Mesenchymal stem cell (in vitro differentiated cells and primary cell): ENCODE data around the gene CACNA1C.

Experiments
- DNase-seq: peaks from one replicate; pipeline ENCODE4 v3.0.0-alpha.2; 2013
- H2AFZ ChIP-seq: one replicate; pipeline ENCODE4 v1.6.1; 2013; ENCODE audit warnings: low read depth, mild to moderate bottlenecking, control low read depth, inconsistent platforms, low read length, moderate library complexity
- H2AK5ac ChIP-seq: 2 replicates; pipeline ENCODE4 v1.6.1; 2013; ENCODE audit warnings: low read length, moderate library complexity, mild to moderate bottlenecking, inconsistent platforms; ENCODE audit not compliant: severe bottlenecking
- H2BK120ac ChIP-seq: one replicate; pipeline ENCODE4 v1.6.1; 2013; ENCODE audit warnings: low read depth, mild to moderate bottlenecking, inconsistent platforms, low read length, moderate library complexity
- H2BK12ac ChIP-seq, 2 experiments: one replicate each; pipeline ENCODE4 v1.6.1; 2013; ENCODE audit warnings: inconsistent platforms in 2 of 2, low read length in 2 of 2, mild to moderate bottlenecking in 2 of 2, moderate library complexity in 2 of 2, control low read depth in 1 of 2
- H2BK15ac ChIP-seq: one replicate; pipeline ENCODE4 v1.6.1; 2013; ENCODE audit warnings: mild to moderate bottlenecking, low read depth, inconsistent platforms; ENCODE audit not compliant: poor library complexity, severe bottlenecking
- H2BK5ac ChIP-seq: 2 replicates; pipeline ENCODE4 v1.6.1; 2013; ENCODE audit warnings: low read depth, mild to moderate bottlenecking, low read length, control low read depth, inconsistent platforms; ENCODE audit not compliant: poor library complexity, severe bottlenecking
- H3K14ac ChIP-seq, 2 experiments: one replicate each; pipeline ENCODE4 v1.6.1; 2013; ENCODE audit warnings: inconsistent platforms in 2 of 2, low read length in 2 of 2, control low read depth in 1 of 2, mild to moderate bottlenecking in 1 of 2, moderate library complexity in 1 of 2
- H3K18ac ChIP-seq, 2 experiments: one replicate each; pipeline ENCODE4 v1.6.1; 2013; ENCODE audit warnings: inconsistent platforms in 2 of 2, low read length in 2 of 2, control low read depth in 1 of 2, low read depth in 1 of 2, mild to moderate bottlenecking in 1 of 2
- H3K23ac ChIP-seq, 2 experiments: one replicate each; pipeline ENCODE4 v1.6.1; 2013; ENCODE audit warnings: inconsistent platforms in 2 of 2, low read length in 2 of 2, mild to moderate bottlenecking in 2 of 2, moderate library complexity in 2 of 2, control low read depth in 1 of 2
- H3K27ac ChIP-seq: 2 replicates; pipeline ENCODE4 v1.5.1; 2013; ENCODE audit warnings: mild to moderate bottlenecking, moderate library complexity, low read length, control low read depth, inconsistent platforms; ENCODE audit not compliant: poor library complexity, severe bottlenecking
- H3K27me3 ChIP-seq, 2 experiments: 2 replicates each; pipeline versions ENCODE4 v1.6.1 to v1.7.0; 2013; ENCODE audit warnings: low read length in 2 of 2, mild to moderate bottlenecking in 2 of 2, moderate library complexity in 2 of 2, control low read depth in 1 of 2, inconsistent platforms in 1 of 2; ENCODE audit not compliant: control insufficient read depth in 1 of 2, insufficient read depth in 1 of 2
- H3K36me3 ChIP-seq, 2 experiments: 2 replicates each; pipeline versions ENCODE4 v1.6.1 to v1.7.0; 2013; ENCODE audit warnings: low read length in 2 of 2, control low read depth in 1 of 2, inconsistent platforms in 1 of 2, low read depth in 1 of 2, mild to moderate bottlenecking in 1 of 2; ENCODE audit not compliant: insufficient read depth in 2 of 2, control insufficient read depth in 1 of 2
- H3K4ac ChIP-seq, 2 experiments: one replicate each; pipeline ENCODE4 v1.6.1; 2013; ENCODE audit warnings: inconsistent platforms in 2 of 2, low read length in 2 of 2, mild to moderate bottlenecking in 2 of 2, moderate library complexity in 2 of 2, control low read depth in 1 of 2, low read depth in 1 of 2
- H3K4me1 ChIP-seq: 2 replicates; pipeline ENCODE4 v1.6.1; 2013; ENCODE audit warnings: low read depth, low read length, control low read depth; ENCODE audit not compliant: control insufficient read depth, insufficient read depth
- H3K4me2 ChIP-seq: 2 replicates; pipeline ENCODE4 v1.6.1; 2013; ENCODE audit warnings: low read length, mild to moderate bottlenecking, inconsistent platforms; ENCODE audit not compliant: poor library complexity, severe bottlenecking
- H3K4me3 ChIP-seq, 2 experiments: 2 replicates each; pipeline versions ENCODE4 v1.5.1 to v1.7.0; 2013; ENCODE audit warnings: low read length in 2 of 2, mild to moderate bottlenecking in 2 of 2, control low read depth in 1 of 2, low read depth in 1 of 2; ENCODE audit not compliant: insufficient read depth in 1 of 2
- H3K79me1 ChIP-seq: replicated peaks from 2 replicates; pipeline ENCODE4 v1.6.1; 2013; ENCODE audit warnings: mild to moderate bottlenecking, control low read depth, low read length, inconsistent platforms; ENCODE audit not compliant: poor library complexity, severe bottlenecking
- H3K9ac ChIP-seq: 2 replicates; pipeline ENCODE4 v1.7.0; 2013; ENCODE audit warnings: mild to moderate bottlenecking, low read length, moderate library complexity
- H3K9me3 ChIP-seq: 2 replicates; pipeline ENCODE4 v1.7.0; 2013; ENCODE audit warnings: mild to moderate bottlenecking, low read length; ENCODE audit not compliant: control insufficient read depth
- H4K8ac ChIP-seq: one replicate; pipeline ENCODE4 v1.6.1; 2013; ENCODE audit warnings: inconsistent platforms, mild to moderate bottlenecking, low read length, moderate library complexity
- H4K91ac ChIP-seq: one replicate; pipeline ENCODE4 v1.6.1; 2013; ENCODE audit warnings: mild to moderate bottlenecking, low read length, inconsistent platforms
- WGBS: methylation state at CpG from one replicate; pipeline ENCODE4 v1.1.7; 2013; ENCODE audit warnings: mixed read lengths; 5-methylcytosine and 5-hydroxymethylcytosine counted together

The CACNA1C gene

GRCh38 chr12:2046957-2047356, 5.8 kb upstream of the CACNA1C start:
- no peak overlapping the region for H3K18ac ChIP-seq
- 92% methylated on average over 4 of the region's 4 CpGs for WGBS
- no peaks in the 10 kb centered on the region for H3K79me1 ChIP-seq
- no peak overlapping the region for H2BK120ac ChIP-seq
- H3K36me3 ChIP-seq = no peaks in the 10 kb centered on the region
- no peak overlapping the region for H2BK12ac ChIP-seq
- no peak overlapping the region for H3K23ac ChIP-seq
- no peak overlapping the region for H2AFZ ChIP-seq
- peaks cover 8 to 71% of the 10 kb centered on the region in 2 experiments for H3K27me3 ChIP-seq
- H2BK5ac ChIP-seq = no peak overlapping the region
- no peak overlapping the region for H3K4ac ChIP-seq
- H3K9ac ChIP-seq = no peak overlapping the region
- H3K27ac ChIP-seq = no peak overlapping the region
- no peak overlapping the region for H2BK15ac ChIP-seq
- H3K9me3 ChIP-seq = no peaks in the 10 kb centered on the region
- H3K4me1 ChIP-seq = no peaks in the 10 kb centered on the region
- H4K8ac ChIP-seq = no peak overlapping the region
- no peak overlapping the region for H4K91ac ChIP-seq
- no peak for DNase-seq
- no peak overlapping the region for H3K4me3 ChIP-seq
- no peak overlapping the region for H3K14ac ChIP-seq
- no peak overlapping the region for H3K4me2 ChIP-seq
- no peak overlapping the region for H2AK5ac ChIP-seq

GRCh38 chr12:2047752-2048151, 5.0 kb upstream of the CACNA1C start:
- no peaks in the 10 kb centered on the region for H3K79me1 ChIP-seq
- no peak overlapping the region for H2BK15ac ChIP-seq
- H3K4me3 ChIP-seq = no peak overlapping the region
- H3K18ac ChIP-seq = no peak overlapping the region
- H3K9ac ChIP-seq = no peak overlapping the region
- H3K14ac ChIP-seq = no peak overlapping the region
- H4K91ac ChIP-seq = no peak overlapping the region
- 86% methylated on average over 6 of the region's 7 CpGs for whole genome bisulfite sequencing
- H3K36me3 ChIP-seq = no peaks in the 10 kb centered on the region
- no peak overlapping the region for H2BK5ac ChIP-seq
- no peak overlapping the region for H3K27ac ChIP-seq
- DNase-seq = no peak
- H3K9me3 ChIP-seq = no peaks in the 10 kb centered on the region
- H3K23ac ChIP-seq = no peak overlapping the region
- no peak overlapping the region for H2BK12ac ChIP-seq
- no peak overlapping the region for H2BK120ac ChIP-seq
- H3K4me2 ChIP-seq = no peak overlapping the region
- H2AK5ac ChIP-seq = no peak overlapping the region
- peaks cover 8 to 71% of the 10 kb centered on the region in 2 experiments for H3K27me3 ChIP-seq
- H3K4ac ChIP-seq = no peak overlapping the region
- peaks cover 3% of the 10 kb centered on the region for H3K4me1 ChIP-seq
- no peak overlapping the region for H4K8ac ChIP-seq
- no peak overlapping the region for H2AFZ ChIP-seq

- 71% methylated on average over 6 of the region's 8 CpGs for WGBS
- Histone ChIP-seq H2BK12ac (no peak overlapping the region), H3K14ac (no peak overlapping the region)
These were observed 2.9 kb upstream of the CACNA1C start for GRCh38 chr12:2049604-2050540.

GRCh38 chr12:2051700-2052621, 826 bp upstream of the CACNA1C start:
- WGBS = 17% methylated on average over 30 of the region's 52 CpGs
- Histone ChIP-seq H3K4me1 (peaks cover 9% of the 10 kb centered on the region), H3K9me3 (no peaks in the 10 kb centered on the region), H3K23ac (peak overlapping the region in 1 of 2 experiments; percentile 68), H3K4me2 (peak overlapping the region; percentile 90), H2BK15ac (no peak overlapping the region), H3K79me1 (no peaks in the 10 kb centered on the region), H3K27me3 (peaks cover 8 to 74% of the 10 kb centered on the region in 2 experiments), H3K9ac (peak overlapping the region; percentile 76), H3K4me3 (peak overlapping the region in 1 of 2 experiments; percentile 81), H2AFZ (peak overlapping the region; percentile 62), H2AK5ac (no peak overlapping the region), H4K91ac (no peak overlapping the region), H2BK12ac (peak overlapping the region in 1 of 2 experiments; percentile 4), H2BK120ac (no peak overlapping the region), H3K14ac (no peak overlapping the region), H2BK5ac (no peak overlapping the region), H3K4ac (no peak overlapping the region), H3K18ac (no peak overlapping the region), H3K27ac (no peak overlapping the region), H4K8ac (no peak overlapping the region), H3K36me3 (no peaks in the 10 kb centered on the region)
- DNase-seq = peak; percentile 23

More at GRCh38 chr12:2049604-2050540, 2.9 kb upstream of the CACNA1C start:
- Histone ChIP-seq H2BK120ac (no peak overlapping the region), H3K9me3 (no peaks in the 10 kb centered on the region), H3K23ac (no peak overlapping the region), H4K8ac (no peak overlapping the region), H3K27ac (no peak overlapping the region), H2BK5ac (no peak overlapping the region), H3K4me3 (no peak overlapping the region), H3K4ac (no peak overlapping the region), H2BK15ac (no peak overlapping the region), H2AFZ (no peak overlapping the region), H3K4me2 (no peak overlapping the region), H3K27me3 (peaks cover 8 to 71% of the 10 kb centered on the region in 2 experiments), H3K79me1 (no peaks in the 10 kb centered on the region), H3K9ac (no peak overlapping the region), H2AK5ac (no peak overlapping the region), H4K91ac (no peak overlapping the region), H3K18ac (no peak overlapping the region), H3K4me1 (peaks cover 8% of the 10 kb centered on the region), H3K36me3 (no peaks in the 10 kb centered on the region)
- no peak for DNase-seq
